Measurements from ENCODE around the gene CPEB4.

CPEB4 gene

DNA sequence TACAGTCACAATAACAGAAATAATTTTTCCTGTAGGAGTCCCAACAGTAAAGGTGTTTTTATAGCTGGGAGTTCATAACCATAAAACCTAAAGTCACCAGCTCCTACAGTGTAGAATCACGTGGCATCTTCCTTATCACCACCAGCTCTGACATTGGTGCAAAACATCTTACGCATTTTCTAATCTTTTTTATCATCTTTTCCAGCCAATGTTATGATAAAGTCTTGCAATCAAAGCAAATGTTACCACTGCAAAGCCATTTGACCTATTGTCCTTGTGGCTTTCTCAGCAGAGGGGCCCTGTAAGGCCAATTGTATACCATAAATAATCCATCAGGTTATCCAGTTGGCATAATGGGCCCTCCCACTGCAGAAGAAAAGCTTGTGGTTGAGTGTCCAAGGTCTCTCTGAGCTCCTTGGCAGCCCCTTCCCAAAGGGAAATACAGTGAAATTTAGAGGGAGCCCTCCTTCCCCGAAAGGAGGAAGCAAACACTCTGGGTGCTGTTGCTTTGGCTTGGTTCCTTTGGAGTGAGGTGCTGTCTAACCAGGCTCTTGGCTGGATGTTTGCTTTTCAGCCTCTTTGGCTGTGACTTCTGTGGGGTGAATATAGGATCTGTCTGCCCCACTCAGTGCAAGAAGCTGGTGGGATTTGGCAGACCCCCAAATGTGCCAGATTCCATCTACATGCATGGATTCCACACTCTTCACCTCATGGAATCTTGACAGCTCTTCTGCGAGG lies 29.3 kb upstream of the CPEB4 start:
- no peak for DNase-seq (ENCODE audit: low spot score)

DNA sequence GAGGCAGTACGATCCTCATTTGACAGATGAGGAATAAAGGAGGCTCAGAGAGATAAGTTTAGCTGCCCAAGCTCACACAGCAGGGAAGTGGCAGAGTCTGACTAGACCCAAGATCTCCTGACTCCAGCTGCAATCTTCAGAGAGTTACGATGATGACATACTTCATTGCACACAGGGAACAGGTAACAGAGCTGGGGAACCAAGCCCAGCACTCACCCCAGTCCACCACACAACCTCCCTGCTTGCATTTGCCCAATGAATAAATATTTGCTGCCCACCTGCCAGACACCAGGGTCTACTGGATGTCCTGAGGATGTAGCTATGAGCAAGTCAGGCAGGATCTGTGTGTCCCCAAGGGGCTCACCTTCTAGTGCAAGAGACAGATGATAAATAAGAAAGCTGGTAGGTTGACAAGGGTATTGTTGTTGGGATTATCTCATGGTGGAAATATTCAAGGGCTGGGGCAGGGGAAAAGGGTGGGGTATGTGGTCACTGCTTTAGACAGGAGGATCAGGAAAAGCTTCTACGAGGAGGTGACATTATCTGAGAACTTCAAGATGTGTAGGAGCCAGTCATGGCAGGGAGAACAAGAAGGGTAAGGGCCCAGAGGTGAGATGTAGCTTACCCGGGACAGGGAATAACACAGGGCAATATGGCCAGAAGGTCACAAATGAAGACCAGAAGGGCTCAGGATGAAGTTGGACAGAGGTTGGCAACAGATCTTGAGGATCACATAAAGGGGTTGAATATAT lies 28.6 kb upstream of the CPEB4 start:
- DNase-seq (ENCODE audit: low spot score) = no peak

GRCh38 chr5:173862047-173862477 lies 26.1 kb upstream of the CPEB4 start:
- no peak for DNase-seq (ENCODE audit: low spot score)

GRCh38 chr5:173863359-173863758 lies 24.8 kb upstream of the CPEB4 start:
- DNase-seq (ENCODE audit: low spot score) = no peak

DNA sequence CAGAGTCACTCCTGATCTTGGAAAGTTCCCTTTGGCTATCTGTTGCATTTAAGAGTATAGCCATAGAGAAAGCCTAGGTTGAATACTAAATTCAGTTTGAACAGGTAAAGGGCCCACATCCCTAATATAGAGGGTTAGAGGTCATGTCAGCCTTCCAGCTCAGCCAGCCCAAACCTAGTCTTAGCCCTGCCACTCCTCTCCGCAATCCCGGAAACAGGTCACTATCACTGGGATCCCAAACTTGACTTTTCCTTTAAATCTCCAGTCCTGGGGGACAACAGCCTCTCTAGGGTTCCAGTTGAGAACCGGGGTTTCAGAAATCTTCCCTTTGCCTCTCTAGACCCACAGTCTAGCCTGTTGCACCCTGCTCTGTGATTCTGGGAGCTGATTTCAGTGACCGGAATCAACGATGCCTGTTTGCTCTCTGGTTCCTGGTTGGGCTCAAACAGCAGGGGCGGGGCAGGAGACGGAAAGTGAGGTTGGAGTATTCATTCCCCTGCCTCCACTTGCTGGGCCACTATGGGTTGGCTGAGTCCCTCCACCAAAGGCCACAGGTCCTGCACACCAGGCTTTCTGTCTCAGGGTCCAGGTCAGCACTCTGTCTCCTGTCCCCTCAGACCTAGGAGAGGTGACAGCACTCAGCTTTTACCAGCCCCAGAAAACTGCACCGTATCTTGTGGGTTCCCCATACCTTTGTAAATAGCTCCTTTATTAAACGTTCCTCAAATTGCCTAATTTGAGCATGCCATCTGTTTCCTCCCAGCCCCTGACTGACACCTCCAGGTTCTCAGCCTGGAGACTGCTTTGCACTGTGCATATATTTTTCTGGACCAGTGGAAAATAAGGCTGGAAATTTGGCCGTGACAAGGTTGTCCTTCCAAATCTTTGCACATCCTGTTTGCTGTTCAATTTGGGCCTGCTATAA lies 23.8 kb upstream of the CPEB4 start:
- DNase-seq (ENCODE audit: low spot score) = no peak

DNA sequence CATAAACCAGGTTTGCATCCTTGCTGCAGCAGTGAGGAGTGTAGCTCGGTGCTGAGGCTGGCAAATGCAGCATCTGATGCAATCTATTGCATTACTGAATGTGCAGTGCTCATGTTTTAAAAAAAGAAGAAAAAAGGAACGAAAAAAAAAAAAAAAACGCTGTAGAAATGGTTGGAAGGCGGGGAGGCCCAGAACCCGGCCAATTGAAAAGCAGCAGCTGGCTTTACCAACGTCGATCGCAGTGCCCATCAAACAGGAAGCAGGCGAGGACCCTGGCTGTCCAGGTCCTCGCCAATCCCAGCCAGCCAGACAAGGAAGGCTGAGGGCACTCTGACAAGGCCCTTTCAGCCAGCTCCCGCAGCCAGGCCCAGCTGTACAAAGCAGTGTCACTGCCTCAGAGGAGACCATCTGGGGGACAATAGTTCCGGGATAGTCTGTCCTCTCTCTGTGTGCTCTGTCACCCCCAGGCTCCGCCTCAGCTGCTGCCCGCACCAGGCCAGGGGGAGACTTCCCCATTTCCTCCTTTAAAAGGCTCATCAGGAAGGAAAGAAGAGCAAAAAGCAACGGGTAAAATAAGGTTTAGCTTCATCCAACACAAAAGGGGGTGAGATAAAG lies 21.8 kb upstream of the CPEB4 start:
- DNase-seq (ENCODE audit: low spot score) = no peak

DNA sequence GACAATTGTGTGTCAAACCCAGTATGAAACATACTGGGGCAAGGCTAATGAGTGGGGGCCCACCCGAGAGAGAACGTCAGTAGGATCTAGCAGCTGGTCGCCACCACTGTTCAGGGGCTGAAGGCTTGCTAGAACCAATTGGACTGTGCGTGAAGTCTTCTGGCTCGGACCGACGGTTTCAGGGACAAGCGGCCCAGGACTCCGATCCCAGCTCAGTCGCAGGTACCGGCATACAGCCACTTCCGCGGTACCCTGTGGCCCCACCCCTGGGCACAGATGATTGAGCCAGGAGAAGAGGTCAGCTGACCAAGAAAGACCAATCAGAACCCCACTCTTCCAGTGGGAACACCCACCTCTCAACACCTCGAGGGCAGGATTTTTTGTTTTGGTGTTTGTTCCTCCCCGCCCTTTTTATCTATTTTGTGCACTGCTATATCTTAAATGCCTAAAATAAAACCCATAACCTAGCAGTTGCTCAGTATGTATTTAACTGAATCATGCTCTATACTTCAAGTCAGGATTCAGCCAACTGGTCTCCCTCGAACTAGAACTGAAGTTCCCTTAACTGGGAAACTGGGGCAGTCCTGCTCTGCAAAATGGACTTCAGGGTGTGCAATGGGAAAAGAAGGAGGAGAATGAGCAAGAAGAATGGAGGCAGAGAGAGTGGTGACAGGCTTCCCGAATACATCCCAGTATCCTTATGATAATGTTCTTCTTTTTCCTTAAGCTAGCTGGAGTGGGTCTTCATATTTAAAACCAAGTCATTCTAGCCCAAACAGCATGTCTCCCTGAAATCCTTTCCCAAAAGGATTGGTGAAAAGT lies 21.1 kb upstream of the CPEB4 start:
- DNase-seq (ENCODE audit: low spot score) = no peak

DNA sequence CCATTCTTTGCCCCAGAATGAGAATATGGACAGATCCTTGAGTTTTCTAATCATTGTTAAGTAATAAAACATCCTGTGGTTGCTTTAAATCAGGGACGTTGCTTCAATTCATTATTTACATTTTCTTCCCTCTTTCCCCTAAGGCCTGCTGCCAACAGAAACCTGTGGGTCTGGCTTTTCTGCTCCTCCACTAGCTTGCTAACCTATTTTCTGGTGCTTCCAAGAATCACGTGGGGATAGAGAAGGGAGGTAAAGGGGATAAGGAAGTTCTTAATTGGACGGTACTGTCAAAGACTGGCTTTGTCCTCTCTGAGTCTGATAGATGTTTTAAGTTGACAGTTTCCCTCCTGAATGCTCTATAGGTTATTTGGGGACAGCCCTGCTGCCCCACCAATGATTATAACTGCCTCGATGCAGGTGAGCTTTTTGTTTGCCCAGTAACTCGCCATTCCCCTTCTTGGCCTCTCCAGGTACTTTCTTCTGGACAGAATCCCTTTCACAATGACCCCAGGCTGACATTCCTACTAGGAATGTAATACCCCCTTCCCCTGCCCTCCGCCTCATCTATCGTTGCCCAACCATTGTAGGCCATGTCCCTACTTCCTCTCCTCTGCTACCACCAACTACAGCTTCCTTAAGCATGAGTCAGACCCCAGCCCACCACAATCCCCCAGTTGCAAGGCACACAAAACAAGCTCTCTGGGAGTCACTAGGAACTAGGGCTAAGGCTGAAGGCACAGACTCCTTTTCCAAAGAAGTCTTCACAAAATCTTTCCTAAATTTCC lies 19.9 kb upstream of the CPEB4 start:
- no peak for DNase-seq (ENCODE audit: low spot score)

- DNase-seq (ENCODE audit: low spot score) = no peak
These were observed 18.8 kb upstream of the CPEB4 start for GRCh38 chr5:173869316-173869715.

DNA sequence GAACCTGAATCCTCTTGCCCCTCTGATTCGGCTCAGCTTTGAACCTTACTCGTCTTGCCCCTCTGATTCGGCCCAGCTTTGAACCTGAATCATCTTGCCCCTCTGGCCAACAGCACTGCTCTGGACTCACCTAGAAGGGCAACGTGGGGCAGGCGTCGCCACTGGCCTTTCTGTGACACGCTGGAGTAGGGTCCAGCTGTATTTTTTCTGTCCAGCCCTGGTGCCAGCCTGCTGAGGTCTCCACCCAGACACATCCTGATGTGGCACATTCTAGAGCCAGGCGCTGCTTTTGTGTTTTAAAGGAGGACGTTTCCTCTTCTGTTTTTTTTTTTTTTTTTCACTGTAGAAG lies 15.2 kb upstream of the CPEB4 start:
- no peak for DNase-seq (ENCODE audit: low spot score)

DNA sequence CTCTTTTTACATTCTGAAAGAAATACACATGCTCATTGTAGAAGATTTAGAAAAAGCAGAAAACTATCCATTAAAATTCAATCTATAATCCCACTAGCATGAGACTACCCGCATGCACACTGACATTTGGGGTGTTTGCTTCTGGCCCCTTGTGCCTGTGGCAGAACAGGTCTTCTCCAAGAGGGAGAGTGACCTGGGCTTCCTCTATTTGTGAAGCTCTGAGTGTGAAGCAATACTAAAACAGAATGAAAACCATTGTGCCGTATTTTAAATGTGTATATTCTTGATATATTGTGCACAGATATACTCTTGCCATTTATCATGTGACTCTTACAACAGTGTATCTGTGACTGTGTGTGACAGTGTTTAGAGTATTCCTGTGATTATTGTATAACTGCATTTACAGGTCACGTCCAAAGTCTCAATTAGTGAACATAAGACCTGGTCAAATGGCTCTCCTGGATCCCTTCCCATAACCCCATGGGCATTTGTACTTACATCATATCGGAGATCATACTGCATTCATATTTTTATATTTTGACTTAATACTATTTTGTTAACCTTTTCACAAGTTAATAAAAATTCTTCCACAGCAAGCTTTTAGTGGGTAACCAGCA lies 14.7 kb upstream of the CPEB4 start:
- DNase-seq (ENCODE audit: low spot score) = no peak

- DNase-seq (ENCODE audit: low spot score) = no peak
These were observed 13.0 kb upstream of the CPEB4 start for GRCh38 chr5:173875189-173875588.

DNA sequence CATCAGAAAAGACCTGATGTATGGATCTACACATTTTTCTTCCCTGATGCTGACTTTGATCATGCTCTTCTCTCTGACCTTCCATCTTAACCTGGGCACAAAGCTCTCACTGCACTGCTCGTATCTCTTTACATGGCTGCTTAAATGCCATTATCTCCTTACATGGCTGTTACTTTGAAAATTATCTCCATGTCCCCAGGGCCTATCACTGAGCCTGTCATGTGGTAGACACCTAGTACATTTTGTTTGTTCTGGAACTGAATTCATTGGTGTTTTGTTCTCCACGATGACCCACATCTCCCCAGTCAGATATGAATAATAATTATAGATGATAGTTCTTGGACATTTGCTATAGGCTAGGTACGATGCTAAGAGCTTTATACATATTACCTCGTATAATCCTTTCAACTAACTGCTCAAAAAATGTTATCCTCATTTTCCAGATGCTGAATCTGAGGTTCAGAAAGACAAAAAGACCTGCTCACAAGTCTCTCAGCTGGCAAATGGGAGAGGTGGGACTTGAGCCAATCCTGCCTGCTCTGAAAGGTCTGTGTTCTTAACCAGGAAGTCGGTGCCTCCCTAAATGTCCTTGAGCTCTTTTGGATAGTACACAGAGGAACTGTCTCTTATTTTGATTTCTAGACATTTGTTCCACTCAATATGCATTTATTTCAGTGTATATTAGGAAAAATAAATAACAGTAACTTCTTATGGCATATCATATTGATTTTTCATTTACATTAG lies 9.8 kb upstream of the CPEB4 start:
- DNase-seq (ENCODE audit: low spot score) = no peak

DNA sequence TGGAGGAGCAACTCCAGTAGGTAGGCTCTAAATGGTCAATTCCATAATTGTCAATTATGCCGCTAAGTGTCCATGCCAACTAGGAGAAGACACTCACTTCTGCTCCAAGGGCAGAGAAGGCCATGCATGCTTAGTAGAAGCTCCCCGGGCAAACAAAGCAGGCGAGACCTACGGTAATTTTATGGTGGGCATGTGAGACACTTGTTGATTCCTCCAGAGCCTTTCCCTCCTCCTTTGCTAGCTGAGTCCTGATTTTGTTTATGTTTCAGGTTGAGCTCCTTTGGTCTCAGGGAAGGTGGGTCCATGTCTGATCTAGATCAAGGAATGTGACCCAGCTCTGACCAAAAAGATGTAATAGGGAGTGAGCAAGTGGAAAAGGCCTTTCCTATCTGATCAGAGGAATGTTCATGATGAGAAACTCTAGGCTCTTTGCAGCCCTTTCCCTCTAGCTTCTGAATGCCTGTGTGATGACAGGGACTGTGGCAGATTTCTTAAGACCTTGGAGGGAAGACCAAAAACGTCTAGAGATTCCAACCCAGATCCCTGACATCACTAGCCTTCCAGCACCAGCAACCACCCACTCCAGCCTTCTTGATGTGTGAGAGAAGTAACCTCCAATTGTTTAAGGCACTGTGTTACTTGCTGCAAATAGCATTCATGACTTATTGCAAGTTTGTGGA lies 7.7 kb upstream of the CPEB4 start:
- DNase-seq (ENCODE audit: low spot score) = peak; percentile 83

- DNase-seq (ENCODE audit: low spot score) = no peak
These were observed 6.2 kb upstream of the CPEB4 start for GRCh38 chr5:173881811-173882575.

- DNase-seq (ENCODE audit: low spot score) = no peak
These were observed 5.5 kb upstream of the CPEB4 start for GRCh38 chr5:173882632-173883031.

GRCh38 chr5:173883347-173883924 lies 4.7 kb upstream of the CPEB4 start:
- DNase-seq (ENCODE audit: low spot score) = no peak

Measured in AG08395 (cell line).